ENCODE data around the gene IL24. TPM values are rescaled to one million over a fixed set of nuclear protein-coding genes. Genes with fewer than 3 reads are reported as not detected.

The IL24 gene
- total RNA-seq, 4 donors from 2014 or later, result not detected

DNA sequence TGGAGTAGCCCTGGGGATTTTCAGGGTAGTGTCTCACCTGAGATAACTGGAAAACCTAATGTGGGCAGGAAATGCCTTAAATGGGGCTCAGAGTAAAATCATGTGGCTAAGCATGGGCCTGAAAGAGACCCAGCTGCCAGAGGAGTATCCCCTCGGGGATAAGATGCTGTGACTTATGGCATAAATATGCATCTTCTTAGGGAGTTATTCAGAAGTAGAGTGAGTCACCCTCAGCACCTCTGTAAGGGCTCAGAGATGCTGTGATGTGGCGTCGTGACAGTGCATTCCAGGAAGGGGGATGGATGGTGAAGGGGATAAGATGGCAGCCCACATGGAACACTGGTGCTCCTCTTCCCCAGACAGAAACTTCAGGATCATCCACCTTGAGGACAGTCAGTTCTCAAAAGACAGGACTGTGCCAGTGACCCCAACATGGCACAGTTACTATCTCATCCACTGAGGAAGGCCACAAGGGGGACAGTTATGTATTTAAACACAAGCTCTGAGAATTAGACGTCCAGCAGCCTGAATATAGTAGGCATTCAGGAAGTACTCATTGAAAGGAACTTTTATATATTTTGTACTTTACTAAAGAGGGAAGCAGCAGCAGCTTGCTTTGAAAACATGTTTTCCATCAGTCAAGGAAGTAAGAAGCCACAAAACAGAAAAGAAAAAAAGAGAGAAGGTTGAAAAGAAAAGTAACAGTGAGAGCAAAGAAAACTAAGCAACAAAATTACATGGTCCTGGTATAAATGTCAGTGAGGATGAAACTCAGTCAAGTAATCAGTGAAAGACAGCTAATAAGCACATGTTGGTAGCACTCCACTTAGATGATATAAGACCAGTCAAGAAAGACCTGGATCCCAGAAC lies 8.3 kb downstream of the IL24 start:
- TF ChIP-seq CTCF (IDR thresholded peaks at IDR 0.05; ENCODE audit: low read depth), result no peak

DNA sequence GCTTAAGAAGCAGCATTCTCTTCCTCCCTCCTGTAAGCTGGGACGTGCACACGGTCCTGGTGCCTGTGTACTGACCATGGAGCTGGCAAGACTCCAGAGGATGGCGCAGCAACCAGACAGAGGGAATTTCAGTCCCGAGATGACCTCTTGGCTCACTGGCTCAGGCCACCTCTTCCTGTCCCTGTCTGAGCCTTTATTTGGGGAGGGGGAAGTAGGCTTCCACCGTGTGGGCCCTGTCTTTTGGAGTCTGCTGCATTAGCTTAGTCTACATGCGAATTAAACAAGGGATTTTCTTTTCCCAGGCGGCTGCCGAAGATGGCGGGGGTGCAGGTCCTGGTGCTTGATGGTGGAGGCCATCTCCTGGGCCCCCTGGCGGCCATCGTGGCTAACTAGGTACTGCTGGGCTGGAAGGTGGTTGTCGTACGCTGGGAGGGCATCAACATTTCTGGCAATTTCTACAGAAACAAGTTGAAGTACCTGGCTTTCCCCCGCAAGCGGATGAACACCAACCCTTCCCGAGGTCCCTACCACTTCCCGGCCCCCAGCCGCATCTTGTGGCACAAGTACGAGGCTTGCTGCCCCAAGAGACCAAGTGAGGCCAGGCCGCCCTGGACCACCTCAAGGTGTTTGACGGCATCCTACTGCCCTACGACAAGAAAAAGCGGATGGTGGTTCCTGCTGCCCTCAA lies 10.2 kb downstream of the IL24 start:
- TF ChIP-seq CTCF (IDR thresholded peaks at IDR 0.05; ENCODE audit: low read depth), result no peak

- no peak for TF ChIP-seq CTCF (IDR thresholded peaks at IDR 0.05; ENCODE audit: low read depth)
Measured at GRCh38 chr1:206908038-206908437, 10.8 kb downstream of the IL24 start.

GRCh38 chr1:206909161-206909882 lies 12.1 kb downstream of the IL24 start:
- no peak for TF ChIP-seq CTCF (IDR thresholded peaks at IDR 0.05; ENCODE audit: low read depth)

GRCh38 chr1:206909883-206910318 lies 12.7 kb downstream of the IL24 start:
- no peak for TF ChIP-seq CTCF (IDR thresholded peaks at IDR 0.05; ENCODE audit: low read depth)

DNA sequence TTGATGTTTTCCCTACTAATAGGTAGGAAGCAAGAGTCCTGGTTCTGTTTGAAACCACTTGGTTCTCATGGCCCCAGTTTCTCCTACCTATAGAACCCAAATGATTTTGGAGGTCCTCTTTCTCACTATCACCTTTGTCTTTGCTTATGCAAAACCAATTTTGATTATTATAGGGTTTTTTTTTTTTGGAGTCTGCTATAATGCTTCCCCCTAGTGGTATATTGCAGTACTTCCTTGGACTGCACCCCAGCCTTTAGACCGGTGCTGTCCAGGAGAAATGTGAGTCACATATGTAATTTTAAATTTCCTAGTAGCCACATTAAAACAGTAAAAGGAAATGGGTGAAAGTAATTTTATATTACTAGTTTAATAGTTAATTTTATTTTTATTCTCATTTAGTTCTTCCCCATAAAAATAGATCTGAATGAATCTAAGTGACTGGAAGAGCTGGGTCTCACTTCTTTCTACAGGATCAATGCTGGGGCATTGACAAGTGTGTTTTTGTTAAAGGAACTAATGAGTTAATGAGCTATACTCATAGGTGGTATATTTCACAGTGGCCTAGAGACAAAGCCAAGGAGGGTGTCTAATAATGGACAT lies 13.9 kb downstream of the IL24 start:
- no peak for TF ChIP-seq CTCF (IDR thresholded peaks at IDR 0.05; ENCODE audit: low read depth)

All from subcutaneous adipose tissue (tissue), 4 donors.